NCI-H748 treated with DMSO at 0.1 percent for 48 hours (cell line): Measurements from ENCODE around the gene SLC24A5.
A peak's percentile ranks its signal among the peaks of the same experiment; 100 is the strongest.

Source experiments
- DNase-seq: peaks from one replicate; lab custom pipeline; 2025; lab: John Stamatoyannopoulos, UW

The SLC24A5 gene

DNA sequence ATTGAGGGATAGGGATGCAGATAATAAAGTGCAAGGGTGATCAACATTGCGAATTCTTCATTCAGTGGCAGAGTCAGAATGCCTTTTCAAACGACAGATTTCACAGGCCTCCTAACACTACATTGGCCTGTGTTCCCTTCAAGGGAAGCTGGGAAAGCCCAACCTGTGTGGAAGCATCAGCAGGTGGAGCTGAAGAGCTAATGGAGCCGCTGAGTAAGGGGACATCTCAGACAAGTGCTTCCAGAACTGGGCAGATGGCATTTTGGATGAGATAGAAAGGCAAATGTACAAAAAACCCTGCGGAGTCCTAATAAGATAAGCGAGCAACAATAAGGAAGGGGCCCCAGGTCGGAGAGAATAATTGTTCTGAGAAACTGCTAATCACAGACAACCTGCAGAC lies 8.5 kb upstream of the SLC24A5 start:
- DNase-seq, result peak; percentile 33

GRCh38 chr15:48119277-48119676 lies 1.5 kb upstream of the SLC24A5 start:
- no peak for DNase-seq

- DNase-seq, result no peak
Observed at GRCh38 chr15:48121849-48122248, 1.1 kb downstream of the SLC24A5 start.

- DNase-seq, result no peak
Observed at GRCh38 chr15:48126667-48127355, 6.0 kb downstream of the SLC24A5 start.

DNA sequence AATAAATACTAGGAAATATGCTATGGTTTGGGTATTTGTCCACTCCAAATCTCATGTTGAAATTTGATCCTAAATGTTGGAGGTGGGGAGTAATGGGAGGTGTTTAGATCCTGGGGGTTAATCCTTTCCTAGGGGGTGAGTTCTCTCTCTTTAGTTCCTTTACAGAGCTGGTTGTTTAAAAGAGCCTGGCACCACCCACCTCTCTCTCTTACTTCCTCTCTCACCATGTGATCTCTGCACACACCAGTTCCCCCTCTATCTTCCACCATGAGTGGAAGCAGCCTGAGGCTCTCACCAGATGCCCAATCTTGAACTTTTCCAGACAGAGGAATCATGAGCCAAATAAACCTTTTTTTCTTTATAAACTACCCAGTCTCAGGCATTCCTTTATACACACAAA lies 10.5 kb downstream of the SLC24A5 start:
- DNase-seq, result no peak

DNA sequence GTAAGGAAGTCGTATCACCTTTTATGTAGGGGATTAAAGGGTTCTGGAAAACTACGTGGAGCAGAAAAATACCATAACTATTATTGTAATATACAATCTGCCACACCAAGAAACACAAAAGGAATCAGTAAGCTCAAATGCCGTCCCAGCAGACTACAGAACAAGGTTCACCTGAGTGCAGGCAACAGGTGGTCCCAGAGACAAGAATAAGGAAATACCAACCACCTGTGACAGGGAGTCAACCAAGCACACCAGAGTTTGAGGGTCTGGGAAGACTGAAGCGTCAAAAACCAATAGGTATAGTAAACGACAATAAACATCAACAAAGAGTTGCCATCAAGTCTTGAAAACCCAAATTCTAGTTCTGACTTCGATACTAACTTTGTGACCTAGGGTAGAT lies 12.1 kb downstream of the SLC24A5 start:
- DNase-seq, result no peak

DNA sequence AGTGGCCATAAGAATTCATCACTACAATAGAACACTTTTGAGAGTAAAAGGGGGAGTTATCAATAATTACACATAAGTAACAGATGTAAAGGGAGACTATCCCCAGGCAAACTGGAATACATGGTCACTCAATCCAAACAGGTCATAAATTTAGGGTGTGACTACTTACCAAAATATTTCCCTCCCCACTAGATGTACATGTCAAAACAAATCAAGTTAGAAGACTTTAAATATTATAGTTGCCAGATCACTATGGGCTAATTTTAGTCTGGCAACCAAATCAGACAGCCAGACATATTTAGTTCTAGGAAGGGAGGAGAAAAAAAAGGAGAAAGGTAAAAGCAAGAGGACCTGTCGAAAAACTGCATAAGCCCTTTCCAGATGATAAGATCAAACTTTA lies 23.1 kb downstream of the SLC24A5 start:
- DNase-seq, result no peak

DNA sequence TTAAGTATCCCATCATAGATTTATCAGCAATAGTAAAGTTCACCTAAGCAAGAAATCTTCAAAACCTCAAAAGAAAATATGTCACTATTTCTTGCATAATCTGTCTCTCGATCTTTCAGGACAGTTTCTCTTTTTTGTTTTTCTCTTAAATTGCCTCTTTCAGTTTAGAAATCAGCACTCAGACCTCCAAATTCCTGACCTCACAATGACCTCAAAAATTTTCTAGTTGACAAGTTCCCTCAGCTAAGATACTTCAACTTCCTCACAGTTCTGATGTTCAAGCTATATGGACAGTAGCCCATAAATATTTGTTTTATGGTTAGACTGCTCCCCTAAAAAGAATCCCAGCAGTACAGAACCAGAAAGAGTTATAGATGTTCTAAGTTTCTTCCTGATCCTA lies 24.1 kb downstream of the SLC24A5 start:
- DNase-seq, result no peak

- no peak for DNase-seq
Observed at GRCh38 chr15:48145923-48146322, 25.1 kb downstream of the SLC24A5 start.

DNA sequence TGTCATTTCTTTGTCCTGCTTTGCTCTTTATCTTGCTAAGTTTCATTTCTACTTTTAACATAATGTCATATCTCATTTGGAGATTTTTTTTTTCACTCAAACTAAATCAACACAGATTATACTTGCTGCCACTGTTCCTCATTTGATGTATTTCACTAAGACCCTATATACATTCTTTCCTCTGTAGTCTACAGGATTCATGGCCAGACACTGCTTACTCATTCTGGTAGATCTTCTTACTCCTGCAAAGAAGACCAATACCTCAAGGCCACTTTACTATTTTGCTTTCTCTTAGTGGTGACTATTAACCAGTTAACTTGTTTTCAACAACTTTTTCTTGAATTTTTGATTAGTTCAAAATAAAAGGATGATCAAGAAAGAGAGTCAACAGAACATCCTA lies 26.6 kb downstream of the SLC24A5 start:
- no peak for DNase-seq

GRCh38 chr15:48149858-48150257 lies 29.1 kb downstream of the SLC24A5 start:
- DNase-seq, result no peak

GRCh38 chr15:48153526-48153925 lies 32.7 kb downstream of the SLC24A5 start:
- no peak for DNase-seq

DNA sequence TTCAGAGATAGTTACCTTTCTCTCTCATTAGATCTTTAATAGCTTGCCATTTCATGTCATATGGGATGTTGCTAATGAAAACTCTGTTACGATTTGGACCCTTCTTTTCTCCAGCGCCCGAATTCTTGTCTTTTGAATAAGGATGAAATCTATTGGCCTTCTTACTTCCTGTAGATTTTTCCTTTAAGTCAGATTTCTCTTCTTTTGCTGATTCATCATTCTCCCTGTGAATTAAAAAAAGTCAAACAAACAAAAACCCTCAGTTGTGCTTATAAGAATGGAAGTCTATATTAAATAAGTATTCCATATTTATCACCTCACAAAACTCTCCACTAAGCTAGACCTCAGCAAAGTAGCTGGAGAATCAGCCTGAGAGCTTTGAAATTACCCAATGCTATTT lies 47.8 kb downstream of the SLC24A5 start:
- no peak for DNase-seq

GRCh38 chr15:48170981-48171380 lies 50.2 kb downstream of the SLC24A5 start:
- peak; percentile 17 for DNase-seq

DNA sequence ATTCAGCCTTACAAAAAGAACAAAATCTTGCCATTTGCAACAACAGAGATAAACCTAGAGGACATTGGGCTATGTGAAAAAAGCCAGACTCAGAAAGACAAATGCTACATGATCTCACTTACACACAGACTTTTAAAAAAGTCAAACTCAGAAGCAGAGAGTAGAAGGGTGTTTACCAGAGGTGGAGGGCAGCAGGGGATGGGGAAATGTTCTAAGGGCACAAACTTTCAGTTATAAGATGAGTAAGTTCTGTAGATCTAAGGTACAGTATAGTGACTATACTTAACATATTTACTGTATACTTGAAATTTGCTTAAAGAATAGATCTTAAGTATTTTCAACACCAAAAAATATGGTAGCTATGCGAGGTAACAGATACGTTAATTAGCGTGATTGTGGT lies 54.3 kb downstream of the SLC24A5 start:
- no peak for DNase-seq

DNA sequence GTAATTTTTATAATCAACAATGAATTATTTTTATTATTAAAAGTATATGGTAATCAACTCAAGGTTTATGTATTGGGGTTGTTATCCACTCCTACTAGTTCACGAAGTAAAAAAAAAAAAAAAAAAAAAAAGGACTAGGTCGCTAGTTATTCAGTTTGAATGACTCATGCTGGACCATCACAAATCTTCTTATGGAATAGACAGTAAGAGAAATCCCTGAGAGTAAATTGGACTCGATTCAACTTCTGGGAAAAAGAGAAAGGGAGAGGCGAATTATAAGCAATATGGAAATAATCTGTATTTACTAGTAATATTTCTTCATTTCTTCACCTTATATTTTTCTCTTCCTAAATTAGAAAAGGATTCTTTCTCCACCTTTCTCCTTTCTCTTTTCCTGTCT lies 55.3 kb downstream of the SLC24A5 start:
- no peak for DNase-seq

DNA sequence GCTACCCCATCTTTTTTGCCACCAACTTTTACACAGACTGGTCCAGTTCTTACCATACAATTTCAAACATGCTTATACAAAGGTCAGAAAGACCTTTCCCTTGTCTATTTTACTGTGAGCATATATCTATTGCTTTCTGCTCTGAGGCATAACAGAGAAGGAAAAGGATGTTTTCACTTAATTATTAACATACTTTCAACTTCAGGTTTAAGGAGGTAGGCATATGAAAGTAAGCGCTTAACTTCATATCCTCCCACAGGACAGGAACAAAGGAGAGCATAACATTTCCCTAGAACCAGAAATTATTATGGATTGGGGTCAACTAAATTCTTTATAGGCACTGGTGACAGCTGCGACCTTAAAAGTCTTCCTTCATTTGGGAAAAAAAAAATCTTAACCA lies 56.2 kb downstream of the SLC24A5 start:
- no peak for DNase-seq

GRCh38 chr15:48177383-48177765 lies 56.6 kb downstream of the SLC24A5 start:
- peak; percentile 42 for DNase-seq

GRCh38 chr15:48177766-48178647 lies 57.2 kb downstream of the SLC24A5 start, which contains the start of gene MYEF2:
Gene MYEF2 (minus strand): TSS chr15:48178295. CDS start chr15:48178237, 58 bp downstream.
- DNase-seq, result peak; percentile 38

DNA sequence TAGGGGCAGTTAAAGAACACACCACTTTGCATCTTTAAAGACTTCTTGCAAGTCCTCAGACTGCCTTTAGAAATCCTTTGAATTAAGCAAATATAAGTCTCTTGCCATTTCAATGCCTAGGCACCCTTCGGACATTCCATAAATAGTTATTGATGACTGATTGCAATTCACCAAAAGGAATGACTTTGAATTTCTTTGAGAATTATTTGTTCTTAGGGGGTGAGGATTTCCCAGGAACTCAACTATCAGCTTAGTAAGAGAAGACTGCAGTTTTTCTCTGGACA lies 57.8 kb downstream of the SLC24A5 start:
- no peak for DNase-seq

- DNase-seq, result no peak
Observed at GRCh38 chr15:48182749-48183148, 62.0 kb downstream of the SLC24A5 start.

GRCh38 chr15:48185529-48185928 lies 64.7 kb downstream of the SLC24A5 start:
- no peak for DNase-seq

DNA sequence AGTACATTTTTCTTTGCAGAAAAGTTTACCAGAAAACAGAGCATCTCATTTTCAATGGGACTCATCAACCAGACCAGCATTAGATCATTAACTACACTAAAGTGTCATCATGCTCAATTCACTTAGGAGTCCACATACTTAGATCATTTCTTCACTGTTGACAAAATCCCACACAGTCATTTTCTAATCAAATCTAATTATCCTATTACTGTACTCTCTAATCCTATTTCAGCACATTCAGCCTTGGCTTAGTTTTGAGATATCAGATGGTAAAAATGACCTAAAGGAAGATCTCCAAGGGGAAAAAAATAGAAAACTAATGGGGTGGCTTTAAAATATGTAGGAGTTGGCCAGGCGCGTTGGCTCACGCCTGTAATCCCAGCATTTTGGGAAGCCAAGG lies 65.5 kb downstream of the SLC24A5 start:
- DNase-seq, result no peak
